Testis (tissue), 3 donors: Measurements from ENCODE around the gene SLC23A2. TPM values are rescaled to one million over a fixed set of nuclear protein-coding genes. Genes with fewer than 3 reads are reported as not detected.
"Not testable (repeated sequence)": the region's sequence is repeated elsewhere in the genome, so short reads cannot be mapped to it uniquely, and the experiment has no call there.

Experiments
- DNase-seq: peaks from one replicate; pipeline ENCODE4 v3.0.0-alpha.2; 2019
- H3K27ac ChIP-seq, 2 donors: fragments of 200-600 bp; sonication (generic); one replicate each; pipeline ENCODE4 v1.5.1; 2019
- H3K27me3 ChIP-seq: fragments of 200-600 bp; sonication (generic); one replicate; pipeline ENCODE4 v1.5.1; 2019
- H3K36me3 ChIP-seq: fragments of 200-600 bp; sonication (generic); one replicate; pipeline ENCODE4 v1.5.1; 2017; ENCODE audit warnings: low read depth; ENCODE audit errors: missing control alignments
- H3K4me1 ChIP-seq: fragments of 200-600 bp; sonication (generic); one replicate; pipeline ENCODE4 v1.5.1; 2019
- H3K4me3 ChIP-seq, 2 donors: fragments of 200-600 bp; sonication (generic); one replicate each; pipeline ENCODE4 v1.5.1; 2017 to 2019
- H3K9me3 ChIP-seq: fragments of 200-600 bp; sonication (generic); one replicate; pipeline ENCODE4 v1.5.1; 2017
- CTCF ChIP-seq, 3 experiments: fragments of 450-650 bp in 2 of 3; fragments of 200-600 bp in 1 of 3; sonication (generic) in 1 of 3; IDR thresholded peaks; one replicate each; pipeline ENCODE4 v1.5.1; 2016 to 2019; ENCODE audit warnings: antibody characterized with exemption in 3 of 3, mild to moderate bottlenecking in 2 of 3, moderate library complexity in 1 of 3
- POLR2A ChIP-seq: fragments of 450-650 bp; IDR thresholded peaks from one replicate; pipeline ENCODE4 v1.6.1; 2017; ENCODE audit warnings: antibody characterized with exemption, mild to moderate bottlenecking, moderate library complexity
- WGBS, 2 donors: methylation state at CpG; one replicate each; pipeline ENCODE4 v1.1.5; 2018; 5-methylcytosine and 5-hydroxymethylcytosine counted together
- intact Hi-C: fragments of 100-400 bp; cut with DNase I; formaldehyde crosslinking; loops from one replicate; pipeline ENCODE4 v1.15.1; 2023; ENCODE audit warnings: low total_unique reads
- polyA plus RNA-seq: library from polyadenylated mRNA; stranded (reverse); fragments of 350-450 nt; fragmentation: Illumina TruSeq; extraction: RNeasy Lipid Tissue Mini Kit (QIAGEN cat#74804); gene quantifications from one replicate; pipeline ENCODE4 v1.2.3, GENCODE V29; 2014; ENCODE audit warnings: low read depth, low replicate concordance; ENCODE audit not compliant: insufficient read depth
- total RNA-seq, 2 donors: library from RNA; depleted of rRNA; stranded (reverse); fragments of >200 nt; gene quantifications; one replicate each; pipeline ENCODE4 v1.2.3, GENCODE V29; 2016

The SLC23A2 gene
- total and polyA plus RNA-seq, 3 donors from 2014 or later = 23.6 to 49.3 (median 40.7) TPM

- intact Hi-C loops = no loop called here
- WGBS, 2 donors = 72 to 92% methylated on average over 4 of the region's 4 CpGs
- Histone ChIP-seq H3K27me3 (no peaks in the 10 kb centered on the region), H3K4me1 (no peaks in the 10 kb centered on the region), H3K4me3 (no peak overlapping the region), H3K36me3 (no peaks in the 10 kb centered on the region), H3K27ac (no peak overlapping the region), H3K9me3 (no peaks in the 10 kb centered on the region)
- DNase-seq = no peak
- TF ChIP-seq POLR2A = no peak
- no peak for TF ChIP-seq CTCF (IDR thresholded peaks at IDR 0.05)
Observed at GRCh38 chr20:5024982-5025381, 23.7 kb upstream of the SLC23A2 start.

DNA sequence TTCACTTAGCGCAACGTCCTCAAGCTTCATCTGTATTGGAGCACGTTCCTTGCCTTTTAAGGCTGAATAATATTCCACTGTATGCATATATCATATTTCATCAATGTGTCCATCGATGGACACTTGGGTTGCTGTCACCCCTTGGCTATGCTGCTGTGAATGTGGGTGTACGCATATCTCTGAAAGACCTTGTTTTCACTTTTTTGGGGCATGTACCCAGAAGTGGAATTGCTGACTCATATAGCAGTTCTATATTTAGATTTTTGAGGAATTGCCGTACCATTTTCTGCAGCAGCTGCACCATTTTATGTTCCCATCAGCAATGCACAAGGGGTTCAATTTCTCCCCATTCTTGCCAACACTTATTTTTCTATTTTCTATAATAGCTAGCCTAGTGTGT, 22.8 kb upstream of the SLC23A2 start:
- Histone ChIP-seq H3K4me3 (no peak overlapping the region), H3K4me1 (no peaks in the 10 kb centered on the region), H3K27ac (no peak overlapping the region), H3K9me3 (no peaks in the 10 kb centered on the region), H3K27me3 (no peaks in the 10 kb centered on the region), H3K36me3 (no peaks in the 10 kb centered on the region)
- 85 to 88% methylated on average over 6 of the region's 6 CpGs for WGBS, 2 donors
- intact Hi-C loops = no loop called here
- TF ChIP-seq POLR2A (no peak), CTCF (IDR thresholded peaks at IDR 0.05) (no peak)
- no peak for DNase-seq

GRCh38 chr20:5023171-5023570, 21.9 kb upstream of the SLC23A2 start:
- H3K27ac ChIP-seq = not testable (repeated sequence)

DNA sequence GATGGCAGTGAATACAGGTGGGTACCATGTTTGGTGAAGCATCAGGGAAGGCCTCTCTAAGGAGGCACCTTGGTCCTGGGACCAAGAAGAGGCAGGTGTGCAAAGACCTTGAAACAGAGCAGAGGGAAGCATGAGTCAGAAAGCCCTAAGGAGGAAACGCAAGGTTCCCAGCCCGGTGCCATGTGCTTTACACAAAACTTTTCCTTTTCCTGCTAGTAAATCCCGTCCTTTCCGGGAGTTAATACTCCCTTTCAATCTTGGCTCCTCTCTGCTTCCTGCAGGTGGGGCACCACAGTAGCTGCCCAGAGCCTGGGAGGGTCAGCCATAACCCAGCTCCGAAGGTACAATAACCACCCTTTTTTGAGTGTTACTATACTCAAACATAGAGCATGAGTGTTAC, 19.4 kb upstream of the SLC23A2 start:
- Histone ChIP-seq H3K4me3 (no peak overlapping the region), H3K36me3 (no peaks in the 10 kb centered on the region), H3K27ac (no peak overlapping the region), H3K4me1 (no peaks in the 10 kb centered on the region), H3K9me3 (no peaks in the 10 kb centered on the region), H3K27me3 (no peaks in the 10 kb centered on the region)
- intact Hi-C loops = no loop called here
- 80 to 83% methylated on average over 5 of the region's 5 CpGs for WGBS, 2 donors
- no peak for TF ChIP-seq CTCF (IDR thresholded peaks at IDR 0.05)
- no peak for TF ChIP-seq POLR2A
- no peak for DNase-seq

More at GRCh38 chr20:5023171-5023570, 21.9 kb upstream of the SLC23A2 start:
- DNase-seq, H3K9me3 ChIP-seq, H3K4me1 ChIP-seq, H3K36me3 ChIP-seq, intact Hi-C loops, H3K4me3 ChIP-seq, H3K27me3 ChIP-seq: not testable (repeated sequence)
- 76 to 88% methylated on average over 4 of the region's 4 CpGs for WGBS, 2 donors

- Histone ChIP-seq H3K27ac (no peak overlapping the region), H3K36me3 (no peaks in the 10 kb centered on the region), H3K4me3 (no peak overlapping the region), H3K4me1 (no peaks in the 10 kb centered on the region), H3K9me3 (no peaks in the 10 kb centered on the region), H3K27me3 (no peaks in the 10 kb centered on the region)
- TF ChIP-seq POLR2A (no peak), CTCF (IDR thresholded peaks at IDR 0.05) (no peak)
- WGBS, 2 donors = 86 to 91% methylated on average over 8 of the region's 8 CpGs
- DNase-seq = no peak
- intact Hi-C loops = no loop called here
Observed at GRCh38 chr20:5013682-5014447, 12.6 kb upstream of the SLC23A2 start.
